ENCODE results near the gene CANX.

DNA sequence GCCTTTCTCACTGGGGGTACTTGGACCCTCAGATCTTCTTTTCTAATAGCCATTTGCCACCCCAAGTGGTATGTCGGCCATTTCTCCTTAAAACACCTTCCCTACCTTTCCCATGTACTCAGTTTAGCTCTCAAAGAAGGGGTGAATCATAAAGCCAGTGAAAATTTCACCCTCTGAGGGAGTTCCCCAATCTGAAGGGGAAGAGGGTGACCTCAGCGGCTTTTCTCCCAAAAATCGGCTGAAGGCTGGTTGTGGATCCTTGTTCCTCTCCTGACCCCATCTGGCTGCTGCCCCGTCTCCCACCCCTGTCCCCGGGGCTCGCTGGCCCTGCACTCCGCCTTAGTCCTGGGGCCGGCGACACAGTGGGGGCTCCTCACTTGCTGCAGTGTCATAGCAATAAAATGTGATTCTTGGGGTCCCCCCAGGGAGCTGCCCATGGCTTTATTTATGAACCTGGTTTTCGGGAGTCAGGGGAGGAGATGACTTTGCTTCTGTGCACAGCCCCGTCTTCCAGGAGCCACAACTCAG, 77.7 kb downstream of the CANX start:
- TF ChIP-seq EZH2 (IDR thresholded peaks at IDR 0.05) (no peak), POLR2AphosphoS5 (IDR thresholded peaks at IDR 0.05; ENCODE audit: borderline replicate concordance, low read depth, low read length) (no peak), FOXP2 (optimal IDR thresholded peaks at IDR 0.05; ENCODE audit: control extremely low read depth, extremely low read length, insufficient read depth) (no peak)

Data from SK-N-MC (cell line).